ENCODE data around the gene CBLC.
"Not testable (repeated sequence)": the region's sequence is repeated elsewhere in the genome, so short reads cannot be mapped to it uniquely, and the experiment has no call there.

Gene CBLC

DNA sequence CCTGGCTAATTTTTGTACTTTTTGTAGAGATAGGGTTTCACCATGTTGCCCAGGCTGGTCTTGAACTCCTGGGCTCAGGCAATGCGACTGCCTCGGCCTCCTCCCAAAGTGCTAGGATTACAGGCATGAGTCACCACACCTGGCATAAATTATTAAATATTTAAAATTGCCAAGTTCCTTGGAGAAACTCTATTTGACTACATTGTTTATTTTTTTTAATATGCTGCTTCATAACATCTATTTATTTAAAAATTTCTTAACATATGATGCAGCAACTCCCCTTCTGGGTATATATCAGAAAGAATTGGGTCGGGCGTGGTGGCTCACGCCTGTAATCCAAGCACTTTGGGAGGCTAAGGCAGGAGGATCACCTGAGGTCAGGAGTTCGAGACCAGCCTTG, 55.2 kb downstream of the CBLC start:
- not testable (repeated sequence) for H3K4me3 ChIP-seq (ENCODE audit: low read depth, low read length); H3K36me3 ChIP-seq (ENCODE audit: control insufficient read depth, insufficient read depth, low read length); H3K4me1 ChIP-seq (ENCODE audit: control insufficient read depth, insufficient read depth, low read length); H3K27ac ChIP-seq (ENCODE audit: low read depth, low read length); H3K9ac ChIP-seq (ENCODE audit: low read depth, low read length); H3K9me3 ChIP-seq (ENCODE audit: control insufficient read depth, insufficient read depth, low read length)
- peaks cover 31% of the 10 kb centered on the region for H3K27me3 ChIP-seq (ENCODE audit: control insufficient read depth, insufficient read depth, low read length)

DNA sequence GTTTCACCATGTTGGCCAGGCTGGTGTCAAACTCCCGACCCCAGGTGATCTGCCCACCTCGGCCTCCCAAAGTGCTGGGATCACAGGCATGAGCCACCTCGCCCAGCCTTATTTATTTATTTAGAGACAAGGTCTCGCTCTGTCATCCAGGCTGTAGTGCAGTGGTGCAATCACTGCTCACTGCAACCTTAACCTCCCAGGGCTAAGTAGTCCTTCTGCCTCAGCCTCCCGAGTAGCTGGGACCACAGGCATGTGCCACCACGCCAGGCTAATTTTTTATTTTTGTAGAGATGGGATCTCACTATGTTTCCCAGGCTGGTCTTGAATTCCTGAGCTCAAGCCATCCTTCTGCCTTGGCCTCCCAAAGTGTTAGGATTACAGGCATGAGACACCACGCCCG, 56.7 kb downstream of the CBLC start:
- H3K4me1 ChIP-seq (ENCODE audit: control insufficient read depth, insufficient read depth, low read length); H3K36me3 ChIP-seq (ENCODE audit: control insufficient read depth, insufficient read depth, low read length); H3K4me3 ChIP-seq (ENCODE audit: low read depth, low read length); H3K9me3 ChIP-seq (ENCODE audit: control insufficient read depth, insufficient read depth, low read length); H3K9ac ChIP-seq (ENCODE audit: low read depth, low read length); H3K27ac ChIP-seq (ENCODE audit: low read depth, low read length): not testable (repeated sequence)
- peaks cover 31% of the 10 kb centered on the region for H3K27me3 ChIP-seq (ENCODE audit: control insufficient read depth, insufficient read depth, low read length)

DNA sequence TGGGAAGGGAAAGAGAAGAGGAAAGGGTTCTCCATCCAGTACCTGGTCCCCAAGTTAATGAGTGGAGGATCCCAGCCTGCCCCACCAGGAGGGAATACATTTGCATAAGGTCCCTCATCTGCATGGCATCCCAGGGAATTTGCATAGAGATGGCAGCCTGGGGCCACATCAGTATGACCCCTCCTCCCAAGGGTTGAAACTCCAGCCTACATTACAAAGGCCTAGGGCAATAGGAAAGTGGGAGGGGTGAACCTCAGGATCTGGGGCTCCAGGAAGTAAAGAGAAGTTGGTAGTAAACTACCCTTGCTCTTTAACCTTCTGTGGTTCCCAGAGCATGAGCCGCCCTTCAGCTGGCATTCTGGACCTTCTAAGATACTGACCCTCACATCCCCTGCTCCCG, 61.6 kb downstream of the CBLC start:
- Histone ChIP-seq H3K36me3 (ENCODE audit: control insufficient read depth, insufficient read depth, low read length) (no peaks in the 10 kb centered on the region), H3K27ac (ENCODE audit: low read depth, low read length) (no peak overlapping the region), H3K9ac (ENCODE audit: low read depth, low read length) (no peak overlapping the region), H3K4me1 (ENCODE audit: control insufficient read depth, insufficient read depth, low read length) (peaks cover 4% of the 10 kb centered on the region), H3K4me3 (ENCODE audit: low read depth, low read length) (no peak overlapping the region), H3K9me3 (ENCODE audit: control insufficient read depth, insufficient read depth, low read length) (no peaks in the 10 kb centered on the region), H3K27me3 (ENCODE audit: control insufficient read depth, insufficient read depth, low read length) (peaks cover 9% of the 10 kb centered on the region)

DNA sequence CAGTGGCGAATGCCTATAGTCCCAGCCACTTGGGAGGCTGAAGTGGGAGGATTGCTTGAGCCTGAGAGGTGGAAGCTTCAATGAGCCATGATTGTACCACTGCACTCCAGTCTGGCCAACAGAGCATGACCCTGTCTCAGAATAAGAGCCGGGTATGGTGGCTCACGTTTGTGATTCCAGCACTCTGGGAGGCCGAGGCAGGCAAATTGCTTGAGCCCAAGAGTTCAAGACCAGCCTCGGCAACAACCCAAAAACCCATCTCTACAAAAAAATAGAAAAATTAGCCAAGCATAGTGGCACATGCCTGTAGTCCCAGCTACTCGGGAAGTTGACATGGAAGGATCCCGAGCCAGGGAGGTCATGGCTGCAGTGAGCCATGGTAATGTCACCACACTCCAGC, 63.1 kb downstream of the CBLC start:
- no peak overlapping the region for H3K27ac ChIP-seq (ENCODE audit: low read depth, low read length)
- no peaks in the 10 kb centered on the region for H3K36me3 ChIP-seq (ENCODE audit: control insufficient read depth, insufficient read depth, low read length)
- no peak overlapping the region for H3K9ac ChIP-seq (ENCODE audit: low read depth, low read length)
- no peaks in the 10 kb centered on the region for H3K9me3 ChIP-seq (ENCODE audit: control insufficient read depth, insufficient read depth, low read length)
- peaks cover 4% of the 10 kb centered on the region for H3K4me1 ChIP-seq (ENCODE audit: control insufficient read depth, insufficient read depth, low read length)
- peaks cover 12% of the 10 kb centered on the region for H3K27me3 ChIP-seq (ENCODE audit: control insufficient read depth, insufficient read depth, low read length)
- no peak overlapping the region for H3K4me3 ChIP-seq (ENCODE audit: low read depth, low read length)

DNA sequence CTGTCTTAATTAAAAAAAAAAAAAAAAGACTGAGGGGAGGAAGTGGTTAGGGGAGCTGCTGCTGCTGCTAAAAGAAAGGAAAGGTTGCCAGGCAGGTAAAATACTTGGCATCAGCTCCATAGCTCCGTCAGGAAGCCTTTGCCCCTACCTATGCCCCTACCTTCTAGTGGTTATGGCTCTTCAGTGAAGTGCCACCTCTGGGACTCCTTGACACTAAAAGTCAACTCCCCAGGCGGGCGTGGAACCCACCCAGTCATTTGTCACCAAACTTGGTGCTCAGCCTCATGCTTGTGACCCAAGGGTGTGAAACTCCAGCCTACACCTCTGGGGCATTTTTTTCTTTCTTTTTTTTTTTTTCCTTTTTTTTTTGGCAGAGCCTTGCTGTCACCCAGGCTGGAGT, 63.5 kb downstream of the CBLC start:
- Histone ChIP-seq H3K36me3 (ENCODE audit: control insufficient read depth, insufficient read depth, low read length) (no peaks in the 10 kb centered on the region), H3K9ac (ENCODE audit: low read depth, low read length) (no peak overlapping the region), H3K27ac (ENCODE audit: low read depth, low read length) (no peak overlapping the region), H3K4me1 (ENCODE audit: control insufficient read depth, insufficient read depth, low read length) (peaks cover 4% of the 10 kb centered on the region), H3K4me3 (ENCODE audit: low read depth, low read length) (no peak overlapping the region), H3K27me3 (ENCODE audit: control insufficient read depth, insufficient read depth, low read length) (peaks cover 8% of the 10 kb centered on the region), H3K9me3 (ENCODE audit: control insufficient read depth, insufficient read depth, low read length) (no peaks in the 10 kb centered on the region)

DNA sequence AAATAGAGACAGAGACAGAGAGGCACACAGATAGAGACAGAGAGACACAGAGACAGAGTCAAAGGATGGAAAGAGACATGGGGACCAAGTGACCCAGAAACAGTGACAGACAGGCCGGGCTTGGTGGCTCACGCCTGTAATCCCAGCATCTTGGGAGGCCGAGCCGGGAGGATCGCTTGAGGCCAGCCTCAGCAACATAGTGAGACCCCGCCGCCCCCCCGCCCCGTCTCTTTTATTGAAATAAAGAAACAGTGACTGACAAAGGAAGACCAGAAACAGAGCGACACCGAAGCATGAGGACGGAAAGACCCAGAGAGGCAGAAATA, 67.6 kb downstream of the CBLC start:
- Histone ChIP-seq H3K4me3 (ENCODE audit: low read depth, low read length) (peak overlapping the region; percentile 69), H3K27ac (ENCODE audit: low read depth, low read length) (no peak overlapping the region), H3K4me1 (ENCODE audit: control insufficient read depth, insufficient read depth, low read length) (peaks cover 15% of the 10 kb centered on the region), H3K27me3 (ENCODE audit: control insufficient read depth, insufficient read depth, low read length) (peaks cover 3% of the 10 kb centered on the region; the same call in 1 of the 2 replicates), H3K9me3 (ENCODE audit: control insufficient read depth, insufficient read depth, low read length) (no peaks in the 10 kb centered on the region), H3K36me3 (ENCODE audit: control insufficient read depth, insufficient read depth, low read length) (peaks cover 4% of the 10 kb centered on the region; the same call in 1 of the 2 replicates), H3K9ac (ENCODE audit: low read depth, low read length) (no peak overlapping the region)

DNA sequence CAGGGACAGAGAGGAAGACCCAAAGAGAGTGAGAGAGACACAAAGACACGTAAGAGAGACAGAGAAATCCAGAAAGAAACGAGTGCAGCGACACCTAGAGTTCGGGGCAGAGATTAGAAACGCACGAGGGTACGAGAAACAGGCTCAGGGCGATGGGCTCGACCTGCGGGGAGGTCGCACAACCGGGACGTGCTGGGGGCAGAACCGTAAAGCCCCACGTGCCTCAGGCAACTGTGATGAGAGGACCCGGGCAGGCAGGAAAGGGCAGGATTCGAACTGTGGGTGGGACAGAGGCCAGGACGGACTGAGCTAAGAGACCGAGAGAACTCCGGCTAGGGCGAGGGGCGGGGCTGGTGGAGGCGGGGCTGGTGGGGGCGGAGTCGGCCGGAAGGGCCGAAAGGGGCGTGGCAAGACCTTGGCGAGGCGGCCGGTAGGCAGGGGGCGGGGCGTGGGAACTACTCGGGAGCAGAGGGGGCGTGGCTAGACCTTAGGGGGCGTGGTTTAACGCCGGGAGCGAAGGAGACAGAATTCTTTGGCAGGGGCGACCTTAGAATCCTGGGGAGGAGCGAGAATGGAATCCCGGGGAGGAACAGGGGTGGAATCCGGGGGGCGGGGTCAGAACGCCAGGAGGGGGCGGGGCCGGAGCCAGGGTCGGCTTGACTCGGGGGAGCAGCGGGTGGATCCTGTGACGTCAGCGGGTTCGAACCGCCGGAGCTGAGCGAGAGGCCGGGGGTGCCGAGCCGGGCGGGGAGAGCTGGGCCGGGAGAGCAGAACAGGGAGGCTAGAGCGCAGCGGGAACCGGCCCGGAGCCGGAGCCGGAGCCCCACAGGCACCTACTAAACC, 68.1 kb downstream of the CBLC start, which contains the start of gene NECTIN2:
Gene NECTIN2 (plus strand): TSS at position 686 of the 843 bp plus-strand sequence. CDS start 229 bp downstream, outside the sequence.
- H3K9ac ChIP-seq (ENCODE audit: low read depth, low read length), result peak within 1 kb of the TSS; percentile 72
- peak within 1 kb of the TSS; percentile 74 for H3K4me3 ChIP-seq (ENCODE audit: low read depth, low read length)
- peaks cover 3% of the 10 kb centered on the region; the same call in 1 of the 2 replicates for H3K27me3 ChIP-seq (ENCODE audit: control insufficient read depth, insufficient read depth, low read length)
- H3K9me3 ChIP-seq (ENCODE audit: control insufficient read depth, insufficient read depth, low read length), result no peaks in the 10 kb centered on the region
- peaks cover 4% of the 10 kb centered on the region; the same call in 1 of the 2 replicates for H3K36me3 ChIP-seq (ENCODE audit: control insufficient read depth, insufficient read depth, low read length)
- H3K4me1 ChIP-seq (ENCODE audit: control insufficient read depth, insufficient read depth, low read length), result peaks cover 19% of the 10 kb centered on the region
- H3K27ac ChIP-seq (ENCODE audit: low read depth, low read length), result peak within 1 kb of the TSS; percentile 97

DNA sequence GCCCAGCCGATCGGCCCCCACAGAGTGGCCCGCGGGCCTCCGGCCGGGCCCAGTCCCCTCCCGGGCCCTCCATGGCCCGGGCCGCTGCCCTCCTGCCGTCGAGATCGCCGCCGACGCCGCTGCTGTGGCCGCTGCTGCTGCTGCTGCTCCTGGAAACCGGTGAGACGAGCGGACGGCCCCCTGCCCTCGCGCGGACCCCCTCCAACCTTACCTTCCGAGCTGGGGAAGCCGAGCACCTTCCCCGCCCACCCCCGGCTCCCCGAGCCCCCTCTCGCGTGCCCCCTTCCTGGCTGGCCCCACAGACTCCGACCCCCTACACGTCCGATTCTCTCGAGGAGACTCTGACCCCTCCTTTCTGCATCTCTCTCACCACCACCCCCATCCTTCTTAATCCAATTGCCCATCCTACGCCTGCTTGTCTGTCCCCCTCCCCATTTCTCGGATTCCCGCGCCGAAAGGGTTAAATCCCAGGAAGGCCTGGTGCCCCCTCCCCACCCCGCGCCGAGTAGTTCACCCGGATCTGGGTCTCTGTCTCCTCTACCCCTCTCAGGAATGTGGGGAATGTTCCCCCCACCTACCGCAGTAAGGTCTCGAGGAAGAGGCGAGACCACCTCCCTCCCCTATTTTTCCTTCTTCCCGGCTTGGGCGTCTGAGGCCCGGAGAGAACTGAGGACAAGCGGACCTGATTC, 68.9 kb downstream of the CBLC start:
- H3K36me3 ChIP-seq (ENCODE audit: control insufficient read depth, insufficient read depth, low read length), result peaks cover 9% of the 10 kb centered on the region
- no peaks in the 10 kb centered on the region for H3K9me3 ChIP-seq (ENCODE audit: control insufficient read depth, insufficient read depth, low read length)
- H3K9ac ChIP-seq (ENCODE audit: low read depth, low read length), result peak overlapping the region; percentile 72
- peaks cover 19% of the 10 kb centered on the region for H3K4me1 ChIP-seq (ENCODE audit: control insufficient read depth, insufficient read depth, low read length)
- H3K27ac ChIP-seq (ENCODE audit: low read depth, low read length), result peak overlapping the region; percentile 97
- peak overlapping the region; percentile 74 for H3K4me3 ChIP-seq (ENCODE audit: low read depth, low read length)
- peaks cover 3% of the 10 kb centered on the region; the same call in 1 of the 2 replicates for H3K27me3 ChIP-seq (ENCODE audit: control insufficient read depth, insufficient read depth, low read length)

DNA sequence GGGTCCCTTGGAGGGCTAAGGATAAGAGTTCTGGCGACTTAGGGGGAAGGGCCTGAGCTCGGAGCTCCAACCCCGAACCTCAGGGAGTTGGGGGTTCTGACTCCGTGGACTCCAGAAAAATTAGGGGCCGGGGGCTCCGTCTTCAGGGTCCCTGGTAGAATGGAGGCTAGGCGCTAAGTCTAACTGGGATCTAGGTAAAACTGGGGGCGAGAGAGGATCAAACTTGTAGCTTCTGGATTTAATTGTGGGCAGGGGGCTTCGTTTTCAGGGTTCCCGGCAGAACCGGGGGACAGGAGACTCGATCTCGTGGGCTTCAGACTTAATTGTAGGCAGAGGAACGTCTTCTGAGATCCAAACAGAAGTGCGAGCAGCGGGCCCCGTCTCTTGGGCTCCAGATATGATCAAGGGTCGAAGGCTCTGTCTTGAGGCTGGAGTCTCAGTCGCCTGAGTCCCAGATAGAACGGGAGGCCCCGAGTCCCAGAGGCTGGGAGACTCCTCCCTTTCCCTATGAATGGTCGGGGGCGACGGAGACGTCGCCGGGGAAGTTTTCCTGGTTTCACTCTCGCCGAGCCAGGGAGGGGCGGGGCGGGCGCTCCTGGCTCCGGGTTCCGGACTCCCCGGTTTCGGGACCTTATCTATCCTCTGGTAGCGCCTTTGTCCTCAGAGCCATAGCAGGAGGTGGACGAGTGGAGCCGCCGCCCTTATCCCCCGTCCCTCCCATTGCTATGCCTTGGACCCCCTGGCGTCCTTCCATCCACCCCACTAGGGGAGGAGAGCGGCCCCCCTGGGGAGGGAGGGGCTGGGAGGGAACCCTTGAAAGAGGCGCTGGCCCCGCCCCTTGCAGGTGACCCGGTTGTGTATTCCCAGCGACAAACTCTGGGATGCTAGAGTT, 69.7 kb downstream of the CBLC start:
- Histone ChIP-seq H3K27ac (ENCODE audit: low read depth, low read length) (peak overlapping the region; percentile 97), H3K4me3 (ENCODE audit: low read depth, low read length) (peak overlapping the region; percentile 74), H3K9ac (ENCODE audit: low read depth, low read length) (peak overlapping the region; percentile 72), H3K9me3 (ENCODE audit: control insufficient read depth, insufficient read depth, low read length) (no peaks in the 10 kb centered on the region), H3K4me1 (ENCODE audit: control insufficient read depth, insufficient read depth, low read length) (peaks cover 19% of the 10 kb centered on the region), H3K27me3 (ENCODE audit: control insufficient read depth, insufficient read depth, low read length) (peaks cover 3% of the 10 kb centered on the region; the same call in 1 of the 2 replicates), H3K36me3 (ENCODE audit: control insufficient read depth, insufficient read depth, low read length) (peaks cover 11% of the 10 kb centered on the region)

DNA sequence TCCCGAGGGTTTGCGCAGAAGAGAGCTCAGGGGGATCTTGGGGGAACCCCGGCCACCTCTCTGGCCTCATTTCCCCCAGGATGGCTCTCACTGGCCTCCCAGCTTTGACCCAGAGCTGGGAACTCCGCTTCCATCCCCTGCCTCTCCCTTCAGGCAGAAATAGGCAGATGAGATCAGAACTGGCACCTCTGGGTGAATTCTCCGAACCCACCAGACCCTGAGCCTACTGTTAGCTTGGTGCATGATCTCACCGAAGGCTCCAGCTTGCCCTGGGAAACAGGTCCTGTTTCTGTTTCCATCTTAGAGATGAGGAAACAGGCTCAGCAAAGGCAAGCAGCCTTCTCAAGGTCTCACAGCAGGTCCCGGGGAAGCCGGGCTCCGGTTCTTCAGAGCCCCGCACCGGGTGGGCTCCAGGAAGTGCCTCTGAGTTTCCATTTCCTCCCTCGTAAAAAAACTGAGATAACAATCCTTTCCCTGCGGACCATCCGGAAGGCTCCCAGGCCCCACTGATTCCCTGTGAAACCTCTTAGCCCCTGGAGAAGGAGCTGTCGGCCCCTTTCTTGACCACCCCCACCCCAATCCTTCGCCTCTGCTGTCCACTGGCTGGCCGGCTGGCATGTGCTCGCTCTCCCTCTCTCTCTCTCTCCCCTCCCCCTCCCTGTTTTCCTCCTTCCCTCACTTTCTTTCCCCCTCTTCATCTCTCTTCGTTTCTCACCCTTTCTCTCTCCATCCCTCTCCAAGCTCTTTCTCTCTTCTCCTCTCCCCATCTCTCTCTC, 70.5 kb downstream of the CBLC start:
- Histone ChIP-seq H3K9ac (ENCODE audit: low read depth, low read length) (peak overlapping the region; percentile 67; the same call in 1 of the 2 replicates), H3K27me3 (ENCODE audit: control insufficient read depth, insufficient read depth, low read length) (peaks cover 3% of the 10 kb centered on the region; the same call in 1 of the 2 replicates), H3K9me3 (ENCODE audit: control insufficient read depth, insufficient read depth, low read length) (no peaks in the 10 kb centered on the region), H3K27ac (ENCODE audit: low read depth, low read length) (peak overlapping the region; percentile 97), H3K4me1 (ENCODE audit: control insufficient read depth, insufficient read depth, low read length) (peaks cover 19% of the 10 kb centered on the region), H3K36me3 (ENCODE audit: control insufficient read depth, insufficient read depth, low read length) (peaks cover 17% of the 10 kb centered on the region), H3K4me3 (ENCODE audit: low read depth, low read length) (peak overlapping the region; percentile 74)
